ENCODE data around the gene CCDC38.

Gene CCDC38

GRCh38 chr12:95918194-95918993, 24.0 kb downstream of the CCDC38 start:
- Histone ChIP-seq H3K4me1 (ENCODE audit: control insufficient read depth, insufficient read depth, low read length) (no peaks in the 10 kb centered on the region), H3K36me3 (ENCODE audit: control insufficient read depth, insufficient read depth, low read length) (no peaks in the 10 kb centered on the region), H3K9ac (ENCODE audit: low read length) (no peak overlapping the region), H3K9me3 (ENCODE audit: control insufficient read depth, low read length) (no peaks in the 10 kb centered on the region), H3K4me3 (ENCODE audit: low read length) (no peak overlapping the region), H3K27me3 (ENCODE audit: control insufficient read depth, insufficient read depth, low read length) (no peaks in the 10 kb centered on the region)

DNA sequence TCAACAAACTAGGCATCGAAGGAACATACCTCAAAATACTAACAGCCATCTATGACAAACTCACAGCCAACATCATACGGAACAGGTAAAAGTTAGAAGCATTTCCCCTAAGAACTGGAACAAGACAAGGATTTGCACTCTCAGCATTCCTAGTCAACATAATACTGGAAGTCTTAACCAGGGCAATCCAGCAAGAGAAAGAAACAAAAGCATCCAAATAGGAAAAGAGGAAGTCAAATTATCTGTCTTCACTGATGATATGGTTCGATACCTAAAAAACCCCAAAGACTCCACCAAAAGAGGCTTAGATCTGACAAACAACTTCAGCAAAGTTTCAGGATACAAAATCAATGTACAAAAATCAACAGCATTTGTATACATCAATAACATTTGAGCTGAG, 32.5 kb downstream of the CCDC38 start:
- no peak overlapping the region for H3K9ac ChIP-seq (ENCODE audit: low read length)
- no peaks in the 10 kb centered on the region for H3K36me3 ChIP-seq (ENCODE audit: control insufficient read depth, insufficient read depth, low read length)
- H3K27me3 ChIP-seq (ENCODE audit: control insufficient read depth, insufficient read depth, low read length): no peaks in the 10 kb centered on the region
- H3K4me1 ChIP-seq (ENCODE audit: control insufficient read depth, insufficient read depth, low read length): no peaks in the 10 kb centered on the region
- no peak overlapping the region for H3K4me3 ChIP-seq (ENCODE audit: low read length)
- no peaks in the 10 kb centered on the region for H3K9me3 ChIP-seq (ENCODE audit: control insufficient read depth, low read length)

DNA sequence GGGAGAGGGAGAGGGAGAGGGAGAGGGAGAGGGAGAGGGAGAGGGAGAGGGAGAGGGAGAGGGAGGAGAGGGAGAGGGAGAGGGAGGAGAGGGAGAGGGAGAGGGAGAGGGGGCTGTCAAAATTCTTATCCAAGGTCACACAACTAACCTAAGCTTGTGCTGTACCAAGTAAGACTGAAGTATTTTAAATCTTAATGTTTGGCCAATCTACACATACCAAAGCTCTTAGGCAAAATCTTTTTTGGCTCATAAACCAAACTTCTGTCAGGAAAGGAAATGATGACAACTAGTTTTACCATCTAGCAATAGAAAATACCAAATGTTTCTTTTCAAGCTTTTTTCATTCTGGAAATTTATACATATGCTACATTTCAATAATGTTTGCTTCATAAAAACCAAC, 33.8 kb downstream of the CCDC38 start:
- Histone ChIP-seq H3K36me3 (ENCODE audit: control insufficient read depth, insufficient read depth, low read length) (no peaks in the 10 kb centered on the region), H3K9me3 (ENCODE audit: control insufficient read depth, low read length) (no peaks in the 10 kb centered on the region), H3K4me3 (ENCODE audit: low read length) (no peak overlapping the region), H3K27me3 (ENCODE audit: control insufficient read depth, insufficient read depth, low read length) (no peaks in the 10 kb centered on the region), H3K4me1 (ENCODE audit: control insufficient read depth, insufficient read depth, low read length) (no peaks in the 10 kb centered on the region), H3K9ac (ENCODE audit: low read length) (no peak overlapping the region)

DNA sequence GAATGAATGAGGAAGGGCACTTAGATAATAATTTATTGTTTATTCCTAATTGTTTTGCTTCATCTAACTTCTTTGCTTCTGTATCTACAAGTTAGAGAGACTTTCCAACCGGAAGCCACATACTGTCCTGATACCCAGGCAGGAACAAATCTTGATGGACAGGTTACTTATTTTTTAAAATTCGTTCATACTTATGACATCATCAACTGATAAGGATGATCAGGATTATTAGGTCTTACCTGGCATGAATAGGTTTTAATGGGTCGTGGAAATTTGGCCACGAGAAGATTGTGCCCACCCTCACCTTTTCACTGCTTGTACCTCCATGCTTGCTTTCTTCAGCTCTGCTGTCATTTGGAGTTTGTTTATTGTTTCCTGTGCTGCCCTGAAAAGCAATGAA, 44.3 kb downstream of the CCDC38 start:
- H3K4me3 ChIP-seq (ENCODE audit: low read length): no peak overlapping the region

GRCh38 chr12:95896846-95897245, 45.6 kb downstream of the CCDC38 start:
- H3K9me3 ChIP-seq (ENCODE audit: control insufficient read depth, low read length): no peaks in the 10 kb centered on the region
- H3K4me1 ChIP-seq (ENCODE audit: control insufficient read depth, insufficient read depth, low read length): no peaks in the 10 kb centered on the region
- H3K4me3 ChIP-seq (ENCODE audit: low read length): no peak overlapping the region
- H3K9ac ChIP-seq (ENCODE audit: low read length): no peak overlapping the region
- H3K36me3 ChIP-seq (ENCODE audit: control insufficient read depth, insufficient read depth, low read length): no peaks in the 10 kb centered on the region
- no peaks in the 10 kb centered on the region for H3K27me3 ChIP-seq (ENCODE audit: control insufficient read depth, insufficient read depth, low read length)

More for the DNA sequence above, 44.3 kb downstream of the CCDC38 start:
- H3K27me3 ChIP-seq (ENCODE audit: control insufficient read depth, insufficient read depth, low read length): no peaks in the 10 kb centered on the region
- no peaks in the 10 kb centered on the region for H3K4me1 ChIP-seq (ENCODE audit: control insufficient read depth, insufficient read depth, low read length)
- H3K36me3 ChIP-seq (ENCODE audit: control insufficient read depth, insufficient read depth, low read length): no peaks in the 10 kb centered on the region
- no peak overlapping the region for H3K9ac ChIP-seq (ENCODE audit: low read length)
- H3K9me3 ChIP-seq (ENCODE audit: control insufficient read depth, low read length): no peaks in the 10 kb centered on the region

DNA sequence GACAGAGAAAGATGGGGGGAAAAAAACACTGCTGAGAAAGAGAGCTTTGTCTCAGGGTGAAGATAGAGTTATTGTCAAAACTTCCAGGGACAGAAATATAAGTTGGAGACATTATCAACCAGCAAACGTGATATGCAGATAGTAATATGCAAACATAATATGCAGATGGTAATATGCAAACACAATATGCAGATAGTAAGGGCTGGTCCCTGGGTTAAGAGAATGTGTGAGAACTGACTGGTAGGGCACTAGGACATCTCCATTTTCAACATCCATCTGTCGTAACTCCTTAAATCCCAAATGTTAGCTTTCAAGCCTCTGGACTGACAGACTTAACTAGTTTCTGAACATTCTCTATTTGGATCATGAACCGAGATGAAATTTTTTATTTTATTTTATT, 51.5 kb downstream of the CCDC38 start:
- peaks cover 4% of the 10 kb centered on the region for H3K27me3 ChIP-seq (ENCODE audit: control insufficient read depth, insufficient read depth, low read length)
- no peaks in the 10 kb centered on the region for H3K36me3 ChIP-seq (ENCODE audit: control insufficient read depth, insufficient read depth, low read length)
- no peaks in the 10 kb centered on the region for H3K9me3 ChIP-seq (ENCODE audit: control insufficient read depth, low read length)
- no peak overlapping the region for H3K9ac ChIP-seq (ENCODE audit: low read length)
- no peaks in the 10 kb centered on the region for H3K4me1 ChIP-seq (ENCODE audit: control insufficient read depth, insufficient read depth, low read length)
- no peak overlapping the region for H3K4me3 ChIP-seq (ENCODE audit: low read length)

GRCh38 chr12:95887311-95887710, 55.1 kb downstream of the CCDC38 start:
- Histone ChIP-seq H3K27me3 (ENCODE audit: control insufficient read depth, insufficient read depth, low read length) (peaks cover 4% of the 10 kb centered on the region), H3K4me3 (ENCODE audit: low read length) (no peak overlapping the region), H3K9me3 (ENCODE audit: control insufficient read depth, low read length) (no peaks in the 10 kb centered on the region), H3K4me1 (ENCODE audit: control insufficient read depth, insufficient read depth, low read length) (no peaks in the 10 kb centered on the region), H3K36me3 (ENCODE audit: control insufficient read depth, insufficient read depth, low read length) (no peaks in the 10 kb centered on the region), H3K9ac (ENCODE audit: low read length) (no peak overlapping the region)

GRCh38 chr12:95884998-95885397, 57.4 kb downstream of the CCDC38 start:
- Histone ChIP-seq H3K9me3 (ENCODE audit: control insufficient read depth, low read length) (no peaks in the 10 kb centered on the region), H3K27me3 (ENCODE audit: control insufficient read depth, insufficient read depth, low read length) (no peaks in the 10 kb centered on the region), H3K4me1 (ENCODE audit: control insufficient read depth, insufficient read depth, low read length) (no peaks in the 10 kb centered on the region), H3K36me3 (ENCODE audit: control insufficient read depth, insufficient read depth, low read length) (no peaks in the 10 kb centered on the region), H3K9ac (ENCODE audit: low read length) (no peak overlapping the region), H3K4me3 (ENCODE audit: low read length) (no peak overlapping the region)

- no peaks in the 10 kb centered on the region for H3K36me3 ChIP-seq (ENCODE audit: control insufficient read depth, insufficient read depth, low read length)
- H3K9me3 ChIP-seq (ENCODE audit: control insufficient read depth, low read length): no peaks in the 10 kb centered on the region
- no peaks in the 10 kb centered on the region for H3K4me1 ChIP-seq (ENCODE audit: control insufficient read depth, insufficient read depth, low read length)
- no peak overlapping the region for H3K9ac ChIP-seq (ENCODE audit: low read length)
- H3K27me3 ChIP-seq (ENCODE audit: control insufficient read depth, insufficient read depth, low read length): no peaks in the 10 kb centered on the region
- H3K4me3 ChIP-seq (ENCODE audit: low read length): no peak overlapping the region
Observed at GRCh38 chr12:95882873-95883272, 59.5 kb downstream of the CCDC38 start.

GRCh38 chr12:95882080-95882479, 60.3 kb downstream of the CCDC38 start:
- Histone ChIP-seq H3K9ac (ENCODE audit: low read length) (no peak overlapping the region), H3K4me3 (ENCODE audit: low read length) (no peak overlapping the region), H3K27me3 (ENCODE audit: control insufficient read depth, insufficient read depth, low read length) (no peaks in the 10 kb centered on the region), H3K36me3 (ENCODE audit: control insufficient read depth, insufficient read depth, low read length) (no peaks in the 10 kb centered on the region), H3K4me1 (ENCODE audit: control insufficient read depth, insufficient read depth, low read length) (no peaks in the 10 kb centered on the region), H3K9me3 (ENCODE audit: control insufficient read depth, low read length) (no peaks in the 10 kb centered on the region)

- no peaks in the 10 kb centered on the region for H3K9me3 ChIP-seq (ENCODE audit: control insufficient read depth, low read length)
- no peaks in the 10 kb centered on the region for H3K36me3 ChIP-seq (ENCODE audit: control insufficient read depth, insufficient read depth, low read length)
- H3K27me3 ChIP-seq (ENCODE audit: control insufficient read depth, insufficient read depth, low read length): no peaks in the 10 kb centered on the region
- no peaks in the 10 kb centered on the region for H3K4me1 ChIP-seq (ENCODE audit: control insufficient read depth, insufficient read depth, low read length)
- no peak overlapping the region for H3K9ac ChIP-seq (ENCODE audit: low read length)
- no peak overlapping the region for H3K4me3 ChIP-seq (ENCODE audit: low read length)
Observed at GRCh38 chr12:95881331-95881955, 61.0 kb downstream of the CCDC38 start.

- H3K9me3 ChIP-seq (ENCODE audit: control insufficient read depth, low read length): no peaks in the 10 kb centered on the region
- H3K9ac ChIP-seq (ENCODE audit: low read length): no peak overlapping the region
- no peaks in the 10 kb centered on the region for H3K4me1 ChIP-seq (ENCODE audit: control insufficient read depth, insufficient read depth, low read length)
- H3K27me3 ChIP-seq (ENCODE audit: control insufficient read depth, insufficient read depth, low read length): no peaks in the 10 kb centered on the region
- no peaks in the 10 kb centered on the region for H3K36me3 ChIP-seq (ENCODE audit: control insufficient read depth, insufficient read depth, low read length)
- H3K4me3 ChIP-seq (ENCODE audit: low read length): no peak overlapping the region
Observed at GRCh38 chr12:95880895-95881294, 61.5 kb downstream of the CCDC38 start.

Data from mucosa of stomach (tissue), 1 donor.